ENCODE results near the gene RINL.
"Not testable (repeated sequence)": the region's sequence is repeated elsewhere in the genome, so short reads cannot be mapped to it uniquely, and the experiment has no call there.

Gene RINL

GRCh38 chr19:38904581-38905539 lies 26.8 kb upstream of the RINL start:
- DNase-seq: no peak

- no peak for DNase-seq
Measured at GRCh38 chr19:38901683-38902082, 23.6 kb upstream of the RINL start.

GRCh38 chr19:38900743-38901190 lies 22.7 kb upstream of the RINL start:
- DNase-seq: no peak

- DNase-seq: no peak
Measured at GRCh38 chr19:38900202-38900629, 22.1 kb upstream of the RINL start.

GRCh38 chr19:38899447-38900201 lies 21.5 kb upstream of the RINL start, which contains the start of the genes NFKBIB and SIRT2:
Gene NFKBIB (plus strand): TSS chr19:38899969. CDS start chr19:38900033, 64 bp downstream.
Gene SIRT2 (minus strand): TSS chr19:38899618. CDS start chr19:38899521, 97 bp downstream.
- peak; percentile 100 for DNase-seq

- peak; percentile 70 for DNase-seq
Measured at GRCh38 chr19:38898788-38899446, 20.8 kb upstream of the RINL start.

DNA sequence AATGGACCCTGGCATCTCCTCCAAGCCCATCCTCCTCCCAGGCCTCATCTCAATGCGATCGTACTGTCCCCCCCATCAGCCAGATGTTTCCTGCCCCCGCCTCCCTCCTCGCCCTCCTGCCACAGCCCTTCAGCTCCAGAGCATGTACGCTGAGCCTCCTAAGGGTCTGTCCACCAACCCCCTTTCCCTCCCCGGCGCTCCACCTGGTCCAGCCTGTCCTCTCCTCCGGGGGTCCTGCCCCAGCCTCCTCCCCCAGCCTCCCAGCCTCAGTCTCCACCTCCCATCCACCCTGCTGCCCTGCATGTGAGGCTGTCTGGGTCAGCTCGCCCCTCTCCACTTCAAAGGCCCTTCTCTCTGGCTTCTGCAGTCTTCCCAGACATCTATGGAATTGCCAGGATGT lies 16.9 kb upstream of the RINL start:
- no peak for DNase-seq

- DNase-seq: no peak
Measured at GRCh38 chr19:38893341-38893771, 15.3 kb upstream of the RINL start.

DNA sequence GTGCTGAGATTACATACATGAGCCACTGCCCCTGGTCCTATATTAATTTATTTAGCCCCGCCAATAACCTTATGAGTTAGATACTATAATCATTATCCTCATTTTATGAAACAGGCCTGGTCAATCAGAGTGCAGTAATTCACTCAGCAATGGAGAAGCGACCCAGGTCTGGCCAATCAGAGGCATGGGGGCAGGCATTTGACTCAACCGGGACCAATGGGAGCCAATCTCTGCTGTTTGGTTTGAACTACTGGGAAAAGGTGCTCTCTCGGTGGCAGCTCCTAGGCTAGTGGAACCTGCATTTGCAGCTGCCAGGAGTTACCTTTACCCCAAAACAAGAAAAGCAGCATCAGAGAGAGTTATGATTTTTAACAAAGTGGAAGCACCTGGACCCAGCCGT lies 14.8 kb upstream of the RINL start:
- DNase-seq: no peak

DNA sequence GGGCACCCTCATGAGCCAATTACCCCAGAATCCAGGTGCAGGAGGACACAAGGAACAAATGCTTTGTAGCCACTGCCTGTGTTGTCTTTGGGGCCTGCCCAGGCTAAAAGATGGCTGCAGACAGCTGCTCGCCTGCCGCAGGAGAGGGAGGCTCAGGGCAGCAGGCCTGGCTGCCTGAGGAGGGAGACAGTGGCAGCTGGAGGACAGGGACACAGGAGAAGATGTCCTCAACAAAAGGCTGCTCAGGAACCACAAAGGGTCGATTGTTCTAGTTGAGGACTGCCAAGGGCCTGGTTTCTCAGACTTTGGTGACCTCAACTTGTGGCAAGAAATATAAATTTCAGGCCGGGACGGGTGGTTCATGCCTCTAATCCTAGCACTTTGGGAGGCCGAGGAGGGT lies 13.7 kb upstream of the RINL start:
- DNase-seq: no peak

DNA sequence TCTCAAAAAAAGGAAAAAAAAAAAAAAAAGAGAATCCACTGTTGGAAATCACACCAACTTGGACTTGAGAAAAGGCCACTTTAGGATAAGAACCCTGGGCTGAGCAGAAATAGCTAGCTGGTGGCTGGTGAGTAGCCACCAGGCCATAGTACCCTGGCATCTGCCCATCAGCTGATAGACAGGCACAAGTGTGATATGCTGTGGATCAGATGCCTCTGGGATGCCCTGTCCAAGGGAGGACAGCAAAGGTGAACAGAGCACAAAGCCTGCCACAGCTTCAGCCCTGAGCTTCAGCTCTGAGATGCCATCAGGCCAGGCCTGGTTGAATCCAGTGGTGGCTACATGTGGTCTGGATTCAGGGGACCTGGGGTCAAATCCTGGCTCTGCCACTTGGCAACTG lies 12.6 kb upstream of the RINL start:
- DNase-seq: no peak

GRCh38 chr19:38889803-38890202 lies 11.7 kb upstream of the RINL start:
- no peak for DNase-seq

DNA sequence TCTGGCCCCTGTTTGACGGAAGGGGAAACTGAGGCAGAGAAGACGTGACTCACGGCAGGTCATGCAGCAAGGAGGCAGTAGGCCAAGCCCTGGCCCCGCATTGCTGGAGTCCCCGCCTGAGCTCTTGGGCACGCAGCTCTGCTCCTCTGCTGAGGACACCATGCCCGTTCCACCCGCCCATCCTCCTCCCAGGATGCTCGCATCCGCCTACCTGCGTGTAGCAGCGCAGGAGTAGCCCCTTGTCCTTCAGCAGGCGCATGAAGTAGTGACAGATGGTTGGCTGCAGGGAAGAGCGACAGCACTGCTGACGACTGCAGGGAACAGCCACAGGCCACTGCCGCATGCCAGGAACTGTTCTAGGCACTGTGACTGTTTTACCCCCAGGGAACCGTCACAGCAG lies 10.8 kb upstream of the RINL start:
- DNase-seq: no peak

DNA sequence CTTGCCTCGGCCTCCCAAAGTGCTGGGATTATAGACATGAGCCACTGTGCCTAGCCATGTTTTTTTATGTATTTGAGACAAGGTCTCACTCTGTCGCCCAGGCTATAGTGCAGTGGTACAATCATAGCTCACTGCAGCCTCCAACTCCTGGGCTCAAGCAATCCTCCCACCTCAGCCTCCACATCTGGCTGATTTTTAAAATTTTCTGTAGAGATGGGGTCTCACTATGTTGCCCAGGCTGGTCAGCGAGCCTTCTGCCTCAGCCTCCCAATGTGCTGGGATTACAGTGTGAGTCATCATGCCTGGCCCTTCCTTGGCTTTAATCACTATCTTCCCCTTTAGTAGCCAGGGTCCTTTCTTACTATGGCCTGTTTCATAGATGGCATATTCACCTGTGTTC lies 6.6 kb upstream of the RINL start:
- DNase-seq: not testable (repeated sequence)

GRCh38 chr19:38883286-38883685 lies 5.2 kb upstream of the RINL start:
- DNase-seq: no peak

DNA sequence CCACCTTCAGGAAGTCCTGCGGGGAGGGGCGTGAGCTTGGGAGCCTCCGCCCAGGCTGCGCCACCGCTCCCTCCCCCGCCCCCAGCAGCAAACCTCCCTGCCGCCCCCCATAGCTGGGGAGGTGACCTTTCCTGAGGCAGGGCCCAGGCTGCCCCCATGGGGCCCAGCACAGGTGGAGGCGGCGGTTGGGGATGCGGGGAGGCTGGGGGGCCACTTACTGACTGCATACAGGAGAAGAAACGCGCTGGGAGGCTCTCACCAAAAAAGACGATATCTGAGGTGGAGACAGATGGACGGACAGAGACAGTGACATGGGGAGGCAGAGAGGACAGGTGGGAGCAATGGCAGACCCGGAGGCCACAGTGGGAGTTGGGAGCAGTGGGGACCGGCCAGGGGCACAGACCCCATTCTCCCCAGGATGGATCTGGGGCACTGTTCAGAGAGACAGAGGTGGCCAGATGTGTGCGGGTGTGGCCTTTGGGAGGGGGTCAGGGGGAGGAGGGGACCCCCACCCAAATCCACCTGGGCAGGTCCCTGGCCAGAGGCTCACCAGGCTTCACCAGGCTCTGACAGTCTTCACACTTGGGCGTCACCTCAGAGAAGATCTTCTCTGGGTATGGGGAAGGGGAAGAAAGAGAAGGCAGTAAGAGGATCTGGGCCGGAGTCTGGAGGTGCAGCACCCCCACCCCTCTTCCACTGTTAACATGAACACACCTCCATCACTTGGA lies 3.0 kb upstream of the RINL start:
- no peak for DNase-seq

DNA sequence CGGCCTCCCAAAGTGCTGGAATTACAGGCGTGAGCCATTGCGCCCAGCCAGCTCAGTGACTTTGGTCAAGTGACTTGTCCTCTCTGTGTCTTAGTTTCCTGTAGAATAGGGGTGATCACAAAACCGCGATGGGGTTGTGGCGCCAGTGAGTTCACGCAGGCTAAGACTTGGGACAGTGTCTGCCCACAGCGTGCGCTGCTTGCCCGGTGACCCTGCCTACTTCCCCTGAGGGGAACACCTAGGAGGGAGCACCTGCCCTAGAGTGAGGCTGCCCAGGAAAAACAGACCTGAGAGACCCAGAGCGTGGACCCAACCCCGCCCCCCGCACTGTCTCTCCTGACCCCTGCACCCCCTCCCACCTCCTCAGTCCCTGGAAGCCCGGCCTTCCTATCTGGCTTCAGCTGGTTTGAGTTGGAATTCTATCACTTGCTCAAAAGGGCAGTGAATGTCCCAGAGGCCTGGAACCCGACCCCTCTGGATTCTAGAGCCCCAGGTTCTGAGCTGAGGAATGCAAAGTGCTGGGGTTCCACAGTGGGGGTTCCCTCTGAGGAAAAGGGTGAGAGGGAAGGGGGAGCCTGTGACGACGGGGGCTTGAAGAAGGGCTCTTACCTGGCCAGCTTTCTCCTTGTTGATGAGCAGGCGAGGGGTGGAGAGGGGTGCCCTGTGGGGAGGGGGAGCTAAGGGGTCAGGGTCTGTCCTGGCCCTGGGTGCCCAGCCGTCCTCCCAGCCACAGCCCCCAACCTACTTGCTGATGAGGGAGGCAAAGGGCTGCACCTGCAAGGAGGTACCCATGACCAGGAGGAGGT lies 2.2 kb upstream of the RINL start:
- DNase-seq: no peak

- no peak for DNase-seq
Measured at GRCh38 chr19:38879400-38879751, 1.3 kb upstream of the RINL start.

GRCh38 chr19:38878575-38879399 lies 712 bp upstream of the RINL start:
- DNase-seq: no peak

DNA sequence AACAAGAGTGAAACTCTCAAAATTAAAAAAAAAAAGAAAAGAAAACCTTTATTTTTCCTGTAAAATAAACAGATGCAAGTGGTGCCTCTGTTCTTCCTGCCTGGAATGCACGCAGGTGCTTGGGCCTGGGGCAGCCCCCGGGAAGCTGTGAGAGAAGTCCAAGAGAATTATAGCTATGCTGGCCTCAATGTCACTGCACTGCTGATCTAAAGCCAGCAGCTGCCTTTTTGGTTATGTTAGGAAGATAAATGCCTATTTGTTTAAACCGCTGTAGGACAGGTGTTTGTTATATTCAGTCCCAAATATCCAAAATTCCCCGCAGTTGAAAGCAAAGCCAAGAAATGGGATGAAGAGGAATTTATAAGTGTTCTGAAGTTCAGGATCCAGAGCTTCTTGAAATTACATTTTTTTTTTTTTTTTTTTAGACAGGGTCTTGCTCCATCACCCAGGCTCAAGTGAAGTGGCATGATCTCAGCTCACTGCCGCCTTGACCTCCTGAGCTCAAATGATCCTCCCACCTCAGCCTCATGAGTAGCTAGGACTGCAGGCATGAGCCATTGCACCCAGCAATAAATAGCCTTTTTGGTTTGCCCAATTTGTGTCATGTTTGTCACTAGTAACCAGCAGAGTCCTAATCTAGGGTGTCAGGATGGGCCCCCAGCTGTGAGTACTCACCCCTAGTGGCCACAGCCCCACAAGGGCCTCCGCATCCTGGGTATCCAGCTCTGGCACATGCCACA lies 2.2 kb downstream of the RINL start:
- DNase-seq: peak; percentile 45

Measured in DMS53 (cell line).